NOMO-1 treated with dmso at 0.1 percent for 144 hours (cell line): ENCODE data around the gene TSEN54.

Source experiments
- DNase-seq: peaks from one replicate; lab custom pipeline; 2025; ENCODE audit not compliant: unreplicated experiment; lab: John Stamatoyannopoulos, UW

The TSEN54 gene

GRCh38 chr17:75542728-75543336 lies 26.5 kb downstream of the TSEN54 start:
- no peak for DNase-seq

- no peak for DNase-seq
Measured at GRCh38 chr17:75544250-75544649, 27.9 kb downstream of the TSEN54 start.

- no peak for DNase-seq
Measured at GRCh38 chr17:75546181-75546580, 29.9 kb downstream of the TSEN54 start.

GRCh38 chr17:75547091-75547490 lies 30.8 kb downstream of the TSEN54 start:
- DNase-seq, result no peak

GRCh38 chr17:75548813-75549212 lies 32.5 kb downstream of the TSEN54 start:
- DNase-seq, result no peak

- no peak for DNase-seq
Measured at GRCh38 chr17:75549246-75550138, 33.2 kb downstream of the TSEN54 start.

- DNase-seq, result no peak
Measured at GRCh38 chr17:75550139-75550465, 33.8 kb downstream of the TSEN54 start.

GRCh38 chr17:75551266-75551665 lies 34.9 kb downstream of the TSEN54 start:
- DNase-seq, result no peak

- no peak for DNase-seq
Measured at GRCh38 chr17:75552425-75553294, 36.3 kb downstream of the TSEN54 start.

- no peak for DNase-seq
Measured at GRCh38 chr17:75553295-75554110, 37.2 kb downstream of the TSEN54 start.

- DNase-seq, result no peak
Measured at GRCh38 chr17:75555679-75556153, 39.4 kb downstream of the TSEN54 start.

GRCh38 chr17:75557075-75557851 lies 40.9 kb downstream of the TSEN54 start:
- no peak for DNase-seq

GRCh38 chr17:75557852-75558665 lies 41.7 kb downstream of the TSEN54 start:
- no peak for DNase-seq

- no peak for DNase-seq
Measured at GRCh38 chr17:75558666-75559530, 42.6 kb downstream of the TSEN54 start.

GRCh38 chr17:75559958-75560533 lies 43.7 kb downstream of the TSEN54 start:
- DNase-seq, result no peak

- DNase-seq, result no peak
Measured at GRCh38 chr17:75561927-75562603, 45.7 kb downstream of the TSEN54 start.

GRCh38 chr17:75563063-75563758 lies 46.9 kb downstream of the TSEN54 start:
- DNase-seq, result no peak
